ENCODE results near the gene VPS37C. TPM values are rescaled to one million over a fixed set of nuclear protein-coding genes. Genes with fewer than 3 reads are reported as not detected.

The VPS37C gene
- total and polyA plus RNA-seq, 2 of the 13 experiments (the other 11 are each of a cell fraction or from before 2014, with no cell fraction given), result 7.5 to 8.8 TPM

DNA sequence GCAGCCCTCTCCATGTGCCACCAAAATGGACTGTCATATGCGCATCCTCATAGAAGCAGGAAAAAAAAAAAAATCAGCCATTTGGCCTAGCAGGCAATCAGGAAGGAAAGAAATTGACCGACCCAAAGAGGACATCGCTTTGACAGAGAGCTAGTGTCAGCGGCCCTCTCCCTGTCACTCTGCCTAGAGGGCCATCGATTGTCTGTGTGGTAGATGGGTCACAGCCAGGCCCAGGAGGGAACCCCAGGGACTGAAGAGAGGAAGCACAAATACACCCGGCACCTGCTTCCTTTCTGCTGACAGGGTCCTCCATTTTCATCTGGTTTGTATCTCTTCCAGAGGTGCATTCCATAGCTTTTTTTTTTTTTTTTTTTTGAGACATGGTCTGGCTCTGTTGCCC, 21.8 kb downstream of the VPS37C start:
- POLR2A ChIA-PET, result no interaction called here
- peaks cover 2 to 12% of the 10 kb centered on the region in 2 experiments; a peak in 2 of 5 replicates for H3K36me3 ChIP-seq (replicated peaks in 1 of 2; ENCODE audit: control insufficient read depth in 1 of 2, insufficient read depth in 2 of 2, low read length in 2 of 2)
- in situ Hi-C loops (cut with HindIII; ENCODE audit: extremely low pct_ligation_motif_present, low pct_unique_long_range_greater_than_20kb), result no loop called here
- CTCF ChIA-PET (ENCODE audit: low intra/inter-chr PET ratio, low total read pairs), result no interaction called here
- BruUV-seq (replicated peaks), result no TSS peak
- DNase-seq (ENCODE audit: low spot score) (no peak), ATAC-seq (no peak), FAIRE-seq (no peak)
- no peaks in the 10 kb centered on the region for H3K9me3 ChIP-seq (ENCODE audit: low read length)
- intact Hi-C loops (cut with micrococcal nuclease; ENCODE audit: unreplicated experiment), result no loop called here
- H3K4me3 ChIP-seq (replicated peaks in 1 of 3; ENCODE audit: insufficient read depth in 1 of 3, low read depth in 2 of 3, low read length in 3 of 3), result no peak overlapping the region
- H3K27me3 ChIP-seq (ENCODE audit: control insufficient read depth in 1 of 2, insufficient read depth in 2 of 2, low read length in 2 of 2), result no peaks in the 10 kb centered on the region
- TF ChIP-seq ZNF660 (CRISPR knock-in tag; IDR thresholded peaks at IDR 0.05; ENCODE audit: borderline replicate concordance, low read depth), result no peak
- no peak for TF ChIP-seq RBFOX2 (IDR thresholded peaks at IDR 0.05; ENCODE audit: low read depth, low read length)
- TF ChIP-seq DBP (CRISPR knock-in tag; IDR thresholded peaks at IDR 0.05; ENCODE audit: not compliant biosample characterization), result no peak
- no peak for TF ChIP-seq IRX3 (CRISPR knock-in tag; IDR thresholded peaks at IDR 0.05; ENCODE audit: borderline replicate concordance, low read depth)
- TF ChIP-seq ZNF329 (CRISPR knock-in tag; IDR thresholded peaks at IDR 0.05; ENCODE audit: low read depth), result no peak
- no peak for TF ChIP-seq CREB1 (IDR thresholded peaks at IDR 0.05)
- no peak for TF ChIP-seq CREB1 (CRISPR knock-in tag; IDR thresholded peaks at IDR 0.05)
- no peak for TF ChIP-seq KDM5A (IDR thresholded peaks at IDR 0.05; ENCODE audit: borderline replicate concordance, low read length)
- no peak overlapping the region for H3K9ac ChIP-seq (ENCODE audit: insufficient read depth, low read depth, low read length)
- no peak overlapping the region for H2AFZ ChIP-seq (ENCODE audit: low read length)
- peaks cover 6% of the 10 kb centered on the region for H3K4me1 ChIP-seq (ENCODE audit: insufficient read depth, low read length)
- no peak overlapping the region for H3K4me2 ChIP-seq (ENCODE audit: low read depth, low read length)
- 0 out of 2 replicates have a peak, but pooled peaks cover 7% of the 10 kb centered on the region for H4K20me1 ChIP-seq (ENCODE audit: insufficient read depth, low read length)
- H3K79me2 ChIP-seq (ENCODE audit: insufficient read depth, low read length), result peaks cover 2% of the 10 kb centered on the region
- H3K27ac ChIP-seq (ENCODE audit: extremely low read length, insufficient read depth, low read length), result no peak overlapping the region
- WGBS (ENCODE audit: low lambda C conversion rate), result 95% methylated on average over 6 of the region's 6 CpGs

DNA sequence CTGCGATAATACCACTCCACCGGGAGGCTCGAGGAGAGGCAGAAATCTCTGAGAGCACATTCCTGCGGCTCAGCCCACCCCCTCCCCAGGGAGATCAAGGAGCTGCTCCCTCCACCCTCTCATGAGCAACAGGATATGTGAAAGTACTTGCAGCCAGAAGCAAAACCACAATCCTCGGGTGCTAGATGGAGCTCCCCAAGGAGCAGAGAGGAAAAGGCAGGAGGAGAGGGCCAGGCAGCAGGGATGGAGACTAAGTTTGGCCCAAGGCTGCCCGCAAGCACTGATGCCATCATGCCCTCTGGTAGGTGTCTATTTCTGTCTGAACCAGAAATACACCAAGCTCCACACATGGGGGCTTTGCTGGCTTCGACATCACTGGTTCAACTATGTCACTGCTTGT, 22.3 kb downstream of the VPS37C start:
- in situ Hi-C loops (cut with HindIII; ENCODE audit: extremely low pct_ligation_motif_present, low pct_unique_long_range_greater_than_20kb), result no loop called here

More for the DNA sequence above, 22.3 kb downstream of the VPS37C start:
- TF ChIP-seq DNMT3B (CRISPR knock-in tag; conservative IDR thresholded peaks at IDR 0.05) (no peak), ZNF34 (CRISPR knock-in tag; IDR thresholded peaks at IDR 0.05; ENCODE audit: borderline replicate concordance) (no peak), NR2F2 (IDR thresholded peaks at IDR 0.05; ENCODE audit: borderline replicate concordance, low read depth) (no peak), KLF13 (CRISPR knock-in tag; IDR thresholded peaks at IDR 0.05) (no peak), ZNF703 (CRISPR knock-in tag; IDR thresholded peaks at IDR 0.05; ENCODE audit: borderline replicate concordance) (no peak)
- ATAC-seq (no peak), FAIRE-seq (no peak), DNase-seq (ENCODE audit: low spot score) (no peak)
- H3K9ac ChIP-seq (ENCODE audit: insufficient read depth, low read depth, low read length), result no peak overlapping the region
- CTCF ChIA-PET (ENCODE audit: low intra/inter-chr PET ratio, low total read pairs), result no interaction called here
- 91% methylated on average over 7 of the region's 7 CpGs for WGBS (ENCODE audit: low lambda C conversion rate)
- intact Hi-C loops (cut with micrococcal nuclease; ENCODE audit: unreplicated experiment), result no loop called here
- no peak overlapping the region for H3K4me2 ChIP-seq (ENCODE audit: low read depth, low read length)
- peaks cover 2% of the 10 kb centered on the region for H3K79me2 ChIP-seq (ENCODE audit: insufficient read depth, low read length)
- no peak overlapping the region for H3K27ac ChIP-seq (ENCODE audit: extremely low read length, insufficient read depth, low read length)
- no peaks in the 10 kb centered on the region for H3K9me3 ChIP-seq (ENCODE audit: low read length)
- H4K20me1 ChIP-seq (ENCODE audit: insufficient read depth, low read length), result 0 out of 2 replicates have a peak, but pooled peaks cover 7% of the 10 kb centered on the region
- BruUV-seq (replicated peaks), result no TSS peak
- H2AFZ ChIP-seq (ENCODE audit: low read length), result no peak overlapping the region
- peaks cover 6% of the 10 kb centered on the region for H3K4me1 ChIP-seq (ENCODE audit: insufficient read depth, low read length)
- POLR2A ChIA-PET, result no interaction called here
- no peak overlapping the region for H3K4me3 ChIP-seq (replicated peaks in 1 of 3; ENCODE audit: insufficient read depth in 1 of 3, low read depth in 2 of 3, low read length in 3 of 3)
- no peaks in the 10 kb centered on the region for H3K27me3 ChIP-seq (ENCODE audit: control insufficient read depth in 1 of 2, insufficient read depth in 2 of 2, low read length in 2 of 2)
- H3K36me3 ChIP-seq (replicated peaks in 1 of 2; ENCODE audit: control insufficient read depth in 1 of 2, insufficient read depth in 2 of 2, low read length in 2 of 2), result peaks cover 2 to 16% of the 10 kb centered on the region in 2 experiments; a peak in 2 of 5 replicates

Data from HepG2 (cell line).